NB4 (cell line): ENCODE data around the gene VPS35L.

Source experiments
- POLR2A ChIP-seq: IDR thresholded peaks from 2 replicates; pipeline ENCODE4 v1.6.1; 2011; ENCODE audit warnings: mild to moderate bottlenecking; ENCODE audit not compliant: insufficient read length; ENCODE audit errors: extremely low read depth
- TF ChIP-seq, protein P1 (sequence below): IDR thresholded peaks from one replicate; pipeline ENCODE4 v1.5.1; 2012; ENCODE audit warnings: low read depth, low read length
- TF ChIP-seq, protein P2 (sequence below): IDR thresholded peaks from 2 replicates; pipeline ENCODE4 v1.6.1; 2011; ENCODE audit warnings: low read depth, low read length

DNA sequence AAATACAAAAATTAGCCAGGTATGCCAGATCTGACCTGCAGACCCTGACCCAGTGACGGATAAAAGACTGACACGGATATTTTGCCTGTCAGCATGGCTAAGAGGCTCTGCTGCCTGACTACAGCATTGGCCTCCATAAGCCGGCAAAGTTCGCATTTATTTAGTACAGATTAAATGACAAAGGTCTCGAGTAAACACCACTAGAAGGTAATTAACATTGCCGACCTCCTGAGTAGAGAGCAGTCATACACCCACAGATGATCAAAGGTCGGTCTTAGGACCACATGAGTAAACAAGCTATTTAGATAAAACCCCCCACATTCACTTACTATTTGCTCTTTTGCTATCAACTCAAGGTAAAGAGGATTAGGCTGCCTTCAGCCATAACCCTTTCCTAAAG is 106.8 kb downstream of the VPS35L start:
- TF ChIP-seq, protein P1, sequence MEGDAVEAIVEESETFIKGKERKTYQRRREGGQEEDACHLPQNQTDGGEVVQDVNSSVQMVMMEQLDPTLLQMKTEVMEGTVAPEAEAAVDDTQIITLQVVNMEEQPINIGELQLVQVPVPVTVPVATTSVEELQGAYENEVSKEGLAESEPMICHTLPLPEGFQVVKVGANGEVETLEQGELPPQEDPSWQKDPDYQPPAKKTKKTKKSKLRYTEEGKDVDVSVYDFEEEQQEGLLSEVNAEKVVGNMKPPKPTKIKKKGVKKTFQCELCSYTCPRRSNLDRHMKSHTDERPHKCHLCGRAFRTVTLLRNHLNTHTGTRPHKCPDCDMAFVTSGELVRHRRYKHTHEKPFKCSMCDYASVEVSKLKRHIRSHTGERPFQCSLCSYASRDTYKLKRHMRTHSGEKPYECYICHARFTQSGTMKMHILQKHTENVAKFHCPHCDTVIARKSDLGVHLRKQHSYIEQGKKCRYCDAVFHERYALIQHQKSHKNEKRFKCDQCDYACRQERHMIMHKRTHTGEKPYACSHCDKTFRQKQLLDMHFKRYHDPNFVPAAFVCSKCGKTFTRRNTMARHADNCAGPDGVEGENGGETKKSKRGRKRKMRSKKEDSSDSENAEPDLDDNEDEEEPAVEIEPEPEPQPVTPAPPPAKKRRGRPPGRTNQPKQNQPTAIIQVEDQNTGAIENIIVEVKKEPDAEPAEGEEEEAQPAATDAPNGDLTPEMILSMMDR = no peak
- no peak for TF ChIP-seq POLR2A
- TF ChIP-seq, protein P2, sequence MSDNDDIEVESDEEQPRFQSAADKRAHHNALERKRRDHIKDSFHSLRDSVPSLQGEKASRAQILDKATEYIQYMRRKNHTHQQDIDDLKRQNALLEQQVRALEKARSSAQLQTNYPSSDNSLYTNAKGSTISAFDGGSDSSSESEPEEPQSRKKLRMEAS = no peak
